Measurements from ENCODE around the gene MRPL17. TPM values are rescaled to one million over a fixed set of nuclear protein-coding genes. Genes with fewer than 3 reads are reported as not detected.

The MRPL17 gene
- total RNA-seq, 1 donor from 2014 or later: 48.7 TPM

DNA sequence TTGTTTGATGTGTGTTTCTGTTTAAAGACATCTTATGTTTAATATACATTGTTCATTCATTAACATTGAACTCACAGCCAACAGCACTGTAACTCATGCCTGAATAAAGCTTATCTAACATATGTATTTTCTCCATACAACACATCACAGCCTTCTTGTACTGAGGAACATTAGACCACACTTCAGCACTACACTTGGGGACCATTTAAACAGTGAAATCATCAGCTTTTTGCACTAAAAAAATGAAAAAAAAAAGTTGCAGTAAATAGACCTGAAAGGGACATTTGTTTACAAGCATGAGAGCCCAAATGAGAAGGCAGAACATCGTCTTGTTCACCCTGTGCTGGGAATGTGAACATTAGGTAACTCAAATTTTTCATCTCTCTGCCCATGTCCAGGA, 48.6 kb downstream of the MRPL17 start:
- DNase-seq (ENCODE audit: low read depth): no peak

DNA sequence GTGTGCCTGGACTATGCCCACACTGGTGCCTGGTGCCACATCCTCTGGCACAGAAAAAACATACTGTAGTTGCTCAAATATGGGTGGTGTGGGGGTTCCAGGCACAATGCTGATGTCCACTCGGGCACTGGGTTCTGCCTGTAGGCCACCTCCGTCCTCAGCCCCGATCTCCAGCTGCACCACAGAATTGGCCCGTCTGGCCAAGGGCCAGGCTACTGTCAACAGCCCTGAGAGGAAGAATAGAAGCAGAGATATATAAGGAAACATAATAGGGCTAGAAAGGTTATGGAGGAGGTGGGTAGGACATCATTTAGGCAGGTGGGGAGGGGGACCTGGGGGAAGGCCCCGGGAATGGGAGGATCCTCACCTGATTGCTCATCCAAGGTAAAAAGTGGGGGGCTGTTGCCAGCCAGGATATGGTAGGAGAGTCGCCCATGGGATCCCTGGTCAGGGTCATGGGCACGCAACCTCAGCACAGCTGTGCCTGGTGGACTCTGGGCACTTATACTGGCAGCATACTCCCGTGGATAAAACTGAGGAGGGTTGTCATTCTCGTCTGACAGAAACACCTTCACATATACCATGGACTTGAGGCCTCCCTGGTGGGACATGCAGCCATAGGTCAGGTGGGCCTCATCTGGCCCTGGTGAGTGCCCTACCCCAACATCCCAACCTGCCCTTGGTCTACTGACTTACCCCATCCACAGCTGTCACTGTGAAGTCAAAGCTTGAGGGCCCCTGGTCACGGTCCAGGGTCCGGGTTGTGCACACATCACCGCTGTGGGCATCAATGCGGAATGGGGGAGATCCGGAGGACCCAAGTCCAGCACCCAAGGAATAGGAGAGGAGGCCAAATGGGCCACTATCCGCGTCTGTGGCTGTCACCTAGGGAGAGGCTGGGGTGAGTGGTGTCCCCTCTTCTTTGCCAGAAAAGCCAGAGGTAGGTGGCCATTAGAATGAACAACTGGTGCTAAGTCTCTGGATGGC, 49.4 kb downstream of the MRPL17 start:
- DNase-seq (ENCODE audit: low read depth): no peak

DNA sequence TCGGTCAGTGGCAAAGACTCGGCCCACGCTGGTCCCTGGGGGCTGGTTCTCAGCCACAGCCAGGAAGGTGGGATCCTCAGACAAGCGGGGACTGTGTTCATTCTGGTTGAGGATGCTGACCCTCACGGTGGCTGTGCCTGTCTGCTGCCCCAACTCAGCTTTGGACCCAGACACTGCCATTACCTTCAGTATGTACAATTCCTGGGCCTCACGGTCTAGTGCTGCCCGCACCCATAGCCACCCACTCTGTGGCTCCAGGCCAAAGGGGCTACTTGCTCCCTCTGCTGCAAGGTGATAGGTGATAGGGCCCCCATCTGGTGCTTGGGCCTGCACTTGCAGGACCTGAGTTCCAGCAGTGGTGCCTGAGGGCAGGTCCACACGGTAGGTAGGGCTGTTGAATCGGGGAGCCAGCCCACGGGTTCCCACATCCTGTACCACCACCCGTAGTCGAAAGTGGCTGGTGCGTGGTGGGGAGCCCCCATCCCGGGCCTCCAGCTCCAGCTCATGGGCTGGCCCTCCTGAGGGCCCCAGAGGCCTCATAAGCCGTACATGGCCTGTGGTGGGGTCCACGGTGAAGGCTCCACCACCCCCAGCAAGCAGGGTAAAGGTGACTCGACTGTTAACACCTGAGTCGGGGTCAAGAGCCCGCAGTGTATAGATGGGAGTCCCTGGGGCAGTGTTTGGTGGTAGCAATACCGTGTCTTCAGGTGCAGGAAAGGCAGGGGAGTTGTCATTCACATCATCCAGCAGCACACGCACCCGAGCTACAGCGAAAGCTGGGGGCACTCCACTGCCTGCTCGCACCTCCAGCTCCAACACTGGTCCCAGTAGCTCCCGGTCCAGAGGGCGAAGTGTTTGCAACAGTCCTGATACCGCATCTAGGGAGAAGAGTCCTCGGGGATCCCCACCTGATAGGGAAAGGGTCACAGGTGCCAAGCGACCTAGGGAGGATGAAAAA, 50.7 kb downstream of the MRPL17 start:
- DNase-seq (ENCODE audit: low read depth): no peak

DNA sequence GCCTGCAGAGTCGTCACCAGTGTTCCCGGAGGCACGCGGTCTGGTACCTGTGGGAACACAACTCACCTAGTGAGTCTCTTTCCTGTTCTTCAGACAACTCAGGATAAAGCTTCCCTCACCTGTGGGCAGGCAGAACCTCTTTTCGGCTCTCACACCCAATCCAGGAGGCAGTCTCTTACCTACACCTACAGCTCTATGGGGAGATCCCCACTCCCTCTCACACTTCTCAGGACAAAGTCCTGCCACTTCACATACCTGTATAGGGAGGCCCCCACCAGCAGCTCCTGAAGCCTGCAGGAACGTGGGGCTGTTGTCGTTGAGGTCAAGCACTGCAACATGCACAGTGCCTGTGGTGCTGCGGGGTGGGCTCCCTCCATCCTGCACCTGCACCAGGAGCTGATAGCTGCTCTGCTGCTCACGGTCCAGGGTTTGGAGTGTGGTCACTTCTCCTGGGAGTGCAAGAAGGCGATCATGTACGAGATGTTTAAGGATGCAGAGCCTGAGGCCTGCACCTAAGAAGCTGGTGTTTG, 51.7 kb downstream of the MRPL17 start:
- no peak for DNase-seq (ENCODE audit: low read depth)

DNA sequence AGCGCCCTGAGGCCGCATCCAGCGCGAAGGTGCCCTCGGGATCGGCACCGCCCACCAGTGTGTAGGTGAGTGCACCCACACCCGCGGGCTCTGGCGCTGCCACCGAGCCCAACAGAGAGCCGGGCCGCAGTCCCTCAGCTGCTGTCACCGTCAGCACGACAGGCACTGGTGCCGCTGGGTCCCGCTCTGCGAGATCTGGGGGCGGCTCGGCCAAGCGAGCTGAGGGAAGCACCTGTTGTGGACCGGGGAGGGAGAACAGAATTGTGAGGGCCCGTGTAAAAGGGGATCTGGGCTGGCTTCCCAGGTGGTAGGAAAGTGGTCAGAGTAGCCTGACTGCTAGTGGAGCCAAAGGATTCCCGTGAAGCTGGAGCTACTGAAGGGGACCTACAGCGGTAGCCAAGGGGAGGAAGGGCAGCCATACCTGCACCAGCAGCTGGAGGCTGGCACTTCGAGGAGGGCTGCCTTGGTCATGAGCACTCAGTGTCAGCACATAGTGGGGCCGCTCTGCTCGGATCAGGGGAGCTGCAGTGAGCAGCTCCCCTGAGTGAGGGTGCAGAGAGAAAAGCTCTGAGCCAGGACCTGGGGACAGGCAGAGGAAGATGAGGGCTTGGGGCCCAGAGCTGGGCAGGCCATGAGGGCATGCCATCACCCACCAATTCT, 52.4 kb downstream of the MRPL17 start:
- no peak for DNase-seq (ENCODE audit: low read depth)

Other genes with a start within 250 kb of the MRPL17 start
- gene HPX, start 242.4 kb downstream of the MRPL17 start, total RNA-seq: not detected in 2 replicates
- gene TRIM3, start 209.4 kb downstream of the MRPL17 start, total RNA-seq: 17.7 and 28.2 TPM in 2 replicates
- gene ARFIP2, start 202.0 kb downstream of the MRPL17 start, total RNA-seq: 37.9 and 47.1 TPM in 2 replicates
- gene TIMM10B, start 201.8 kb downstream of the MRPL17 start, total RNA-seq: 31.5 and 35.3 TPM in 2 replicates
- 5.6 and 7.8 TPM in 2 replicates for gene DNHD1, start 186.1 kb downstream of the MRPL17 start, total RNA-seq
- 14.6 and 22.4 TPM in 2 replicates for gene RRP8, start 79.7 kb downstream of the MRPL17 start, total RNA-seq
- 139 and 165 TPM in 2 replicates for gene ILK, start 79.6 kb downstream of the MRPL17 start, total RNA-seq
- 84.2 and 145 TPM in 2 replicates for gene TAF10, start 71.1 kb downstream of the MRPL17 start, total RNA-seq
- gene TPP1, start 63.9 kb downstream of the MRPL17 start, total RNA-seq: 55.4 and 60.0 TPM in 2 replicates
- gene DCHS1, start 27.5 kb downstream of the MRPL17 start, total RNA-seq: 0.73 and 0.78 TPM in 2 replicates
- gene OR2AG2, start 88.6 kb upstream of the MRPL17 start, total RNA-seq: not detected in 2 replicates
- gene OR2AG1, start 99.7 kb upstream of the MRPL17 start, total RNA-seq: not detected in 2 replicates
- not detected in 2 replicates for gene OR6A2, start 116.3 kb upstream of the MRPL17 start, total RNA-seq
- gene OR10A5, start 162.3 kb upstream of the MRPL17 start, total RNA-seq: not detected in 2 replicates
- not detected in 2 replicates for gene OR10A2, start 179.7 kb upstream of the MRPL17 start, total RNA-seq
- gene OR10A4, start 193.3 kb upstream of the MRPL17 start, total RNA-seq: not detected in 2 replicates
- not detected in 2 replicates for gene OR2D2, start 209.2 kb upstream of the MRPL17 start, total RNA-seq
- not detected in 2 replicates for gene OR2D3, start 237.7 kb upstream of the MRPL17 start, total RNA-seq
- gene ZNF215, start 243.1 kb upstream of the MRPL17 start, total RNA-seq: 0.13 and 0.52 TPM in 2 replicates

Data from myocyte (in vitro differentiated cells).